CD4-positive, alpha-beta T cell treated with Interleukin-10 for 1 hour (primary cell): ENCODE data around the gene PTGDR2.

Experiments used
- DNase-seq: peaks from one replicate; pipeline ENCODE4 v3.0.0-alpha.2; 2020

PTGDR2 gene

DNA sequence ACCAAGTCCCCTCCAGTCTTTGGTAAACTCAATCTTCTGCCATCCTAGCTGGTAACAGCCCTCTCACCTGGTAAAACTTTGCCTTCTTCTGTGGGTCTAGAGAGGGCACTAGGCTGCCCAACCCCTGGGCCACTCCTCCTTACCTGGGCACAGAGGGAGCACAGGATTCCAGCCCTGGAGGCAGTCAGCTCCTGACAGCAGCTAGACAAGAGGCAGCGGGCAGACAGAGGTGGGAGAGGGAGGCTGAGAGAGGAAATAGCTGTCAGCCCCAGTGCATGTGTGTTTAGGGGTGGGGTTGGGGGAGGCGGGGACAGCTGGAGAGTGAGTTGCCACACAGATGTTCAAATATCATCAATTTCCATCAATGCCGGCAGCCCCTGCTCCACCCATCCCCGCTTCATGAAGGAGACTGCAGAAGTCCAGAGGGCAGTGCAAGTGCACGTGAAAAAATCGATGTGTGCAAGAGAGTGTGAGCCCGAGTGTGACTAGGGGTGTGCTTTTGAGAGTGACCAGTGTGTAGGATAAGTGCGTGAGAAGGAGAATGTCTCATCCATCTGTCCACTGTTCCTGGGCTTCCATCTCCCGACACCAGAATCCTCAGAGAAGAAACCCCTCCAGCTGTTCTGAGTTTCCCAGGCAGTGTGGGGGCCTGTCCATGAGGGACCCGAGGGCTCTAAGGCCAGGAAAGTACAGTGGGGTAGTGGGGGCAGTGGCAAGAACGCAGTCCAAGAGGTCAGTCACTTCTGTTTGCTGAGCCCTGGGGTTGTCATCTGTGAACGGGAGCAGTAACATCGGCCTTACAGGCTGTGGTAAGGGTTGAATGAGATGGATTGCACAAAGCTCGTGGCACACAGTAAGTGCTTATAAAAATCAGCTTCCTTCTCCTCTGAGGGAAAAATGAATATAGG is at the start of gene PTGDR2:
TSS of gene PTGDR2 (minus strand) at position 225 of the 908 bp plus-strand sequence. CDS start 2,228 bp downstream, outside the sequence.
- DNase-seq = no peak

DNA sequence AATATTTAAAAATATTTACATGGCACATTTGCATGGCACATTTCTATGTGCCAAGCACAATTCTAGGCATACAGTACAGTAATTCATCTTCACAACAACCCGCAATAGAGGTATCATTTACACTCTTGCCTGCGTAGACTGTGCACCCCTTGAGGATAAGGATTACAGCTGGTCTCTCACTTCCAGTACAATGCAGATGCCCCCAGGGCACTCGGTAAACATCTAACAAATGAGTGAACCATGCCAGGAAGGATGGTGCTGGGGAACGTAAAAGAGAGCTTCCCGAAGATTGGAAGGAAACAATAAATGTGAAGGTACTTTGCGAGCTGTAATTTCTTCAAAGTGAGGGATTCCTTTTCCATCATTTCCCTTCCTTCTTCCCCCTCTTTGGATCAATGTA is 49.3 kb upstream of the PTGDR2 start:
- DNase-seq = no peak

DNA sequence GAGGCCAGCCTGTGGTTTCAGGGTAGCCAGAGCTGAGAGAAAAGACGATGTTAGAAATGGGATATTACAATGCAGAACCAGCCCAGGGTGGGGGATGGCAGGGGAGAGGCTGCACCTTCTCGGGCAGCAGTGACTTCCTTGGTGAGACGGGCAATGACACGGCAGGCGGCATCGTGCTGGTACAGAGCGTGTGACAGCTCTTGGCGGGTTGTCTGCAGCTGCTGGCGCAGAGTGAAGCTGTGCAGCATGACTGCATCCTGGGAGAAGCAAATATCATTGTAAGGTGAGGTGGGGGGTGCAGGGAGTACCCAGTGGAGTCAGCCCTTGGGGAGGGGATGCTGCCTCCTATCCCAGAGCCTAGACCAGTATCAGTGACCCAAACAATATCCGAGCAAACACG is 46.9 kb upstream of the PTGDR2 start:
- no peak for DNase-seq

DNA sequence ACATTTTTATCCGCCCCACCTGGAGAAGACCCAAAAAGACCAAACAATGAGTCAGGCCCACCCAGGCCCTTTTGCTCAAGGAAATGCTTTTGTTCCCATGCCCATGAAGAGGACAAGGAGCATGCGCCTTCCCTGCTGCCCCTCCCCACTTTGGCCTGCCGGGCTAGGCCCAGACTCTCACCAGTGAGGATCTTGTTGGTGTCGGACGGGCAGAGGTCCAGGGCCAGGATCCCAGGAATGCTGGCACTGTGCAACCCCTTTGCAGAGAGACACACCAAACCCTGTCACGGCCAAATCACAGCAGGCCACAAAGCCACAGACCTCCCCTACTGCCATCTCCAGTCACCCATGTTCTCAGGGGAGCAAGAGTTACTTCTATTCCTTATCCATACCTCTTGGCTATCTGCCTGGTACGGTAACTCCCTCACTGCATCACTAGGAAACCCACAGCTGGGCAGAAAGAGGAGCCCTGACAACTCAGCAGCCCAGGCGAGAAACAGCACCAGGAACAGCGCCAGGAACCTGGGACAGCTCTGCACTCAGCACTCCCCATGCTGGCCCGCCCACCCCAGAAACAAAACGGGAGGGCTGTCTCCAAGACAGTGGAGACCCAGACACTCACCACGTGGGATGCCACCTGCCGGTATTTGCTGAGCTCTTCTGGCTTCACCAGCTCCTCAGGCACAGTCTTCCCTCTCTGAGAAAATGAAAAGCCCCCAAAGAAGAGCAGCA is 45.1 kb upstream of the PTGDR2 start:
- no peak for DNase-seq

DNA sequence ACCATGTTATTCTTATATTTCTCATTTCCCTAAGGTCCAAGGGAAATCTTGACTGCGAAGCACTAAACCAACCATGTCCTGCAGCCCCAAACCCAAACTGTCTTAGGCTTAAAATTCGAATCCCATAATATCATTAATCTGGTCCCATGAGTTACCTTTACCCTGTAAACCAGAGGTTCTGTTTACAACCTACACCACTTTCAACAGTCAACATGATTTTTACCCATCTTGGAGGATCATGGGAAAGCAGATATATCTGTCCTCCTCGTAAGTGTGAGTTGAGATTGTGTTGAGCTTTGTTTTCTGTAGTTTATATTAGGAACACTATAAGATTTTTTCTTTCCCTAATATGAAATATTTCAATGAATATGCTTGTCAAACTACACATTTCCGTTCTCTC is 44.2 kb upstream of the PTGDR2 start:
- DNase-seq = no peak

DNA sequence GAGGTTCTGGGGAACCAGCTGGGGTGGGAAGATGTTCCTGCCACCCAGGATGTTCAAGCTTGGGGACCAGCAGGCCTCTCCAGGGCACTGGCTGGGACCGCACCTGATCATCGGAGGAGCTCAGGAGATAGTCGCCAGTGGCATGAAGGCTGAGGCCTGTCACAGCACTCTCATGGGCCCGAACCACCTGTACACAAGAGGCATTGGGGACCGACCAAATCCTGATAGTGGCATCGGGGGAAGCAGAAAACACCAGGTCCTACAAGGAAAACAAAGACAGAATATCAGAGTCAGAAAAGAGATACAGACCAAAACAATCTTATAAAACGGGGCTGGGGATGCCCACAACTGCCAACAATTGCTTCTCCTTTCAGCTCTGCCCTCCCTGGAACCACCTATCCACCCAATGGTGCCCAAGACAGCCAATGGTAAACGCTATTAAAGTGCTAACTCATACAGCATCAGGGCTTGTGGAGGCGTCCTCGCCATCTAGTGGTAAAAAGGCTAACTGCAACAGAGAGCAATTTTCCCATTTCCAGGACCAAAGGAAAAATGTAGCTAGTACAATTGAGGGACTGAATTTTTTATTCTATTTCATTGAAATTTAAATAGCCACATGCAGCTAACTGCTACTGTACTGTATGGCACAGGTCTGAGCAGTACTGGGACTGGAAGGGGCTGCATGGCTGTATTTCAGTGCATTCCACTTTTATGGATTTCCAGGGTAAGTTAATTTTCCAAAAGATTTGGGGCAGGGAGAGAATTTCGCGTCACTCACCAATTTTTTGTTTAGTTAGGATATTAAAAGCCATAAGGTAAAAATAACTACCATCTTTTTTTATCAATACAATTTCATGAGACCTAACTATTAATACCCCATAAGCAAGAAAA is 43.5 kb upstream of the PTGDR2 start:
- peak; percentile 58 for DNase-seq

DNA sequence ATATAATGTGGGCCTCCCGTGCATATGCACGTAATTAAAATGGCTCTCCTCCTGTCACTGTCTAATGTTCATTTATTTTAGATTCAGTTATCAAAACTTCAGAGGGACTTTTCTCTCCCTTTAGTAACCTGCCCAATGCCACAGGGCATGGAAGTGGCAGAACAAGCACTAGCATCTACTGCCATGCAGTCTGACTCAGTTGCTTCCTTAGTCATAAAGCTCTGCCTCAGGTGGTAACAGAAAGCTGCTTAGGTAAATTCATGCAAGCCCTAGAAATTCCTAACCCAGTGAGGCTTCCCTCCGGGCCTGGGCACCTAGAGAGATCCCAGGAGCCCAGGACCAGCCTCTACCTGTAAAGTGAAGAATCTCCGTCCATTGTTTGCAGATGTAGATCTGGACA is 41.7 kb upstream of the PTGDR2 start:
- no peak for DNase-seq

DNA sequence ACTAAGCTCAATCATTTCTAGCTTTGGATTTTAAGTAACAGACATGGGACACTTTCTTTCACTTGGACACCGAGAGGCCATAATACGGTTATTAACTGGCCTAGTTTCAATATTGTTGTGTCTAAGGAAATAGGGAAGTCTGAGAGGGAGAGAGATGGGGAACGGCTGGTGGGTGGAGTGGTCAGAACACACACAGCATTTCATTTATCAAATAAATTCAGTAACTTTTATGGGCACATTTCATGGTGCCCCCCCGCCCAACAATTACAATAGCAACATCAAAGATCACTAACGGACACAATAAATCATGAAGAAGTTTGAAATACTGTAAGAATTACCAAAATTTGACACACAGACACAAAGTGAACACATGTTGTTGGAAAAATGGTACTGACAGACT is 39.9 kb upstream of the PTGDR2 start:
- DNase-seq = no peak

DNA sequence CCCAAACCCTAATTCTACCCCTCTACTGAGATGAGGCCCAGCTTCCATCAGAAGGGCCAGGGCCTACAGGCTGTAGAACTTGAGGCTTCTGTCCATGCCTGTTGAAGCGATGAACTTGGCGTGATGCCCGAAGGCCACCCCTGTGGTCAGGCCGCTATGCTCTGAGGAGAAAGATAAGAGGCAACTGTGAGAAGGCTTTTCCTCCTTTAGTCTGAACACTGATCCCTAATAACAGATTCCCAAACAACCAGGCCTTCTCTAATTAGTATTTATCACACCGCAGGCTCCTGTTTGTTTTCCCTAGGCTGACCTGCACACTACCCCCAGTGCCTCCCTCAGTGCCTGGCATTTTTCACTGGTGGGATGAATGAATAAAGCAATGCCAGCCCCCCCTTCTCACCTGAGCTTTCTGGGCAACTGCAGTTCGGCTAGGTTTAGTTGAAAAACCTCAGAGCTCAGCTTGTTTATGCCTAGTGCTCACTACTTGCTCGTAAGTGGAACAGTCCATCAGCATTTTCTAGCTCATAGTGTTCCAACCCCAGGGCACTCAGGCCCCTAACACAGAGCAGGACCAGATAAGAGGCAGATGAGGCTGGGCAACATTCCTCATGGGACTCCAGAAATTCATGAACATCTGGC is 35.5 kb upstream of the PTGDR2 start:
- no peak for DNase-seq

DNA sequence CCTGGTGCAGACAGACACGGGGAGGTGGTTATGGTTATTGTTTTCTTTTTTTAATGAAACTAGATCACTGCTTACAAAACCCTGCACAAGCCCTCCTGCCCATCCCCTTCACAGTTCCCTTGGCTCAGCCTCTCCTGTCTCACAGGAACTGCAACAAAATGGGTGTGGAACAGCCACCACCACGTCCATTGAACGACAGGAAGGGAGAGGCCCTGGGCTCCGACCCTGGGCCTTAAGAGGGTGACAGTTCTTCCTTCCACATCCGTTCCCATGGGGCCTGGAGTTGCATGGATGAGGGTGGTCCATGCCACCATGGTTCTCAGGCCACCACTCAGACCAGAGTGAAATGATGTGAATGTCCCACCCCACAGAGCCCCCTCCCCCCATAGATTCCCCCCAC is 34.9 kb upstream of the PTGDR2 start:
- DNase-seq = no peak

DNA sequence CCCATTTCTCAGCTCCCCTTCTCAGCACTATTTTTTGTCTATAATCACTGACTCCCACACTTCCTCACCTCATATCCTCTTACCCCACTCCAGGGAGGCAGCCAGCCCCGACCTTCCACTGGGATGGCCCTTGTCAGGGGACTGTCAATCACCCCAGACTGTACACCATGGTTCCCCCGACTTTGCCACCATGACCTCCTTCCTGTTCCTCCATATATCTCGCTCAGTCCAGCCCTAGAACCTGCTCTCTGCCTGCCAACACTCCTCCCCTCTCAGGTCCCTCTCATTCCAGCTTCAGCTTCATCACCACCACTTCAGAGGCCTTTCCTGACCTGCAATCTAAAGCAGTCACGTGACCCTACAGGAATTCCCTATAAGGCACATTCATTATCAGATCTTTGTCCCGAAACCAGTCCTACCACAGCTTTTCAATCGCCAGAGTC is 34.1 kb upstream of the PTGDR2 start:
- DNase-seq = no peak

DNA sequence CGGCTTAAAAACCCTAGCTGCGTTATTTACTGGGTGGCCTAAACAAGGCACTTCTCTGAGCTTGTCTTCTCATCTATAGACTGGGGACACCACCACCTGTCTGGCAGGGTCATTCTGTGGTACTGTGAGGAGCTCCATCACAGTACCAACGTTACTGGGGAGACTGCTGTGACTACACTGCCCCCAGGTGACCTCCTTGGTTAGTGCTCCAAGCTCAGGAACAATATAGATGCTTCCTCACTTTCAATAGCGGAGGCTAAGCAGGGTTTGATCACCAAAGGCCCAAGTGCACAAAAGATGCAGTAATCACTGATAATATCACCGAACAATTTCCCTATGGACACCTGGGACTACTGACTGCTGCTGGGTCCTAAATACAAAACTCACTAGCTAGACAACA is 31.8 kb upstream of the PTGDR2 start:
- peak; percentile 46 for DNase-seq

DNA sequence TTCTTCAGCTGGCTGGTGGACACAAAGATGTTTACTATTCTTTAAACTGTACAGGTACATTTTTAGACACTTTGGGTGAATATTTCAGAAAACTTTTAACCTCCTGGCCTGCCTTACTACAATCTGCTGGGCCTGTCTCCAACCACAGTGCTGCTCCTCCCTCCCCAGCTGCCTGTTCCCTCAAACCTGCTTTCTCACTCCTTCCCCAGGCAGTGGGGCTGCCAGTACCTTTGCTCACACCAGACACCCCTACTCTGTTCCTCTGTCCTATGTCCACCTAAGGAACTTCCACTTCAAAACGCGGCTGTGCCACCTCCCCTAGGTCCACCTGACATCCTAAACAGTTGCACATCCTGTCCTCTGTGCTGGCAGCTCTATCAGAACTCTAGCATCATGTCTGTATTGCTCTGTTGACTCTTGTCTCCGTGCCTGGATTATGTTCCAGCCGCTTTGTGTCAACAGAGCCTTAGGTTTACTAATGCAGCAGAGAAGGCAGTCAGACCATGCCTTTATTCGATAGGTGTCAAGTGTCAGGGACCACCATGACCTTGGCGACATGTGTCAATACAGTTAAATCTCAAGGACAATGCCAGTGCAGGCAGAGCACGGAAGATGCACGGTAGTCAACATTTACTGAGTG is 25.0 kb upstream of the PTGDR2 start:
- DNase-seq = no peak

DNA sequence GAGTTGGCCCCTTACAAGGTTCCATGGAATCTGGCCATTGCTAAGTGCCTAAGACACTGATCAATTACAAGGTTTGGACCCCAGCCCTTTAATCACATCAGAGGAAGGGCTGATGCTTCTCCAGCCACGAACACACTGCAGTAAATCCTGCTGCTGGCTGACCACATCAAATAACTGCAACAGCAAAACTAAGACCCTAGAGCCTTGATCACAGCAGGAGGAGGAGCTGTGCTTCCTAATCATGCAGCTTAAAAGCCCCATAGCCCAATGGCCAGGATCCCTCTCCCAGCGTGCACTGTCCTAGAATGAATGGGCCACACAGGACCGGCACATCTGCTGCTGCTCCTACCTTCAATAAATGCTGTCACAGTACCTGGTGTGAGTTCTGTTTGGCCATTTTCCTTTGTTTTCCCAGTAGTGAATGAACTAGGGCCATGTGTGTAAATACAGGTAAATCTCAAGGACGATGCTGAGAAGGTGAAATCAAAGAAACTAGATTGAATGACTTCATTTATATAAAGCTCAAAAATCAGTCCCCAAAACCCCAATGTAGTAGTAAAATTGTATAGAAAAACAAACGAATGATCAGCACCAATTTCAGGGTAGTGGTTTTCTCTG is 24.3 kb upstream of the PTGDR2 start:
- no peak for DNase-seq

DNA sequence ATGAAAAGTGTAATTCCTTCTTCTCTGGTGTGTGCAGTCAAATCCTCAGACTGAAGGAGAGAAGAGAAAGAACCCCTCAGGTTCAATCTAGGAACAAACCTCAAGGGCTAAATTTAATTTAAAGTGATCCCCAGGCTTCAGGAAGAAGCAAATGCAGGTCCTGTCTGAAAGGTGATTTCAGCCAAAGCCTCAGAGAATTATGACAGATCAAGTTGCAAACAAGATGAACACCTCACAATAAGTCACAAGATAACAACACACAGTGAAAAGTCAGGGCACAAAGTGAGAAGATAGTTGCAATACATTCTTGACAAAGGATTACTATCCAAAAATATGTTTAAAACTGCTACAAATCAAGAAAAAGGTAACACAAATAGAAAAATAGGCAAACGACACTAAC is 23.4 kb upstream of the PTGDR2 start:
- DNase-seq = no peak

DNA sequence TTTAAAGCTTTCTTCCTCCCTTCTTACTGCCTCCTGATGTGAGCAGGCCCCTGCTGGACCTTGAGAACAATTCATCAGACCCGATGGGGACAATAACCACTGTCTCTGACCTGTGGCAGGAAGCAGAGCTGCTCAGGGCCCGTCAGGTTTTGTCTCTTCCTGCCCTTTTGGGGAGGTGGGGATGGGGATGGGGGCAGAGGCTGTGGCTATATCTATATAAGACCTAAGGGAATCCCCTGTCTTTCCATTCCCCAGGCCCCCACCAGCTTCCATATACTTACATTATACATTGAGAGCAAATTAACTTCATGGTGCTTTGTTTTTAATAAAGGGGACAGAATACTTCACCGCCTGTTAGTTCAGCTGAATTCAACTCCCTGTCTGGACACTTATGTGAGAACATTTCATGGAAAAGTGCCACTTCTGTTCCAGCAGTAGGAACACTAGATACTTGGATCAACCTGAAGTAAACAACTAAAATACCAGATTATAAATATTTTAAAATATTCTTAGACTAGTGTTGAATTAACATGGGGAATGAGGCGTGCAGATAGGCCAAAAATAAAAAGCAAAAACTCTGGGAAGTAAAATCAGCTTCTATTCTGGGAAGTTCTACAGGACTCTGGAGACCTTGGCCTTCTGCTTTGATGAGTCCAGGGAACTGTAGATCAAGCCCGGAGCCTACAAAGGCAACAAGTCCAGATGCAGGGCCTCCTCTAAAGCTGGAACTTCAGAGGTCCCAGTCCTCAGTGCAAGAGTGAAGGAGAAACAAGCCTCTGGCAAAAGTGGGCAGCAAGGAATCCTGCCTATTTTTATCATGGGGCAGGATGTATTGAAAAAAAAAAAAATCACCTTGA is 22.7 kb upstream of the PTGDR2 start:
- DNase-seq = no peak

DNA sequence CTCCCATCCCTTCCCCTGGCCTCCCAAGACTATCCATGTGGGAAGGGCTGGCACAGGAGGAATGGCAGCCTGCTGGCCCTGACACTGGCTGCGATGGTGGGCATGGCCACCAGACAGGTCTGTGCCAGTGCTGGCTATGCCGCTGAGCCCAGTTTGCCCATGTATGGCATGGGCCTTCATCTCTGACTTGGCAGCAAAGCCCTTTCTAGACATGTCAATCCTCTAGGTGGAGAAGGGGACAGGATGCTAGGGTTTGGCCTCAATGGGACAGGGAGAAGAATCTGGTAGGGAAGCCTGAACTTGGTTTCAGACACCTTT is 20.4 kb upstream of the PTGDR2 start:
- DNase-seq = no peak

DNA sequence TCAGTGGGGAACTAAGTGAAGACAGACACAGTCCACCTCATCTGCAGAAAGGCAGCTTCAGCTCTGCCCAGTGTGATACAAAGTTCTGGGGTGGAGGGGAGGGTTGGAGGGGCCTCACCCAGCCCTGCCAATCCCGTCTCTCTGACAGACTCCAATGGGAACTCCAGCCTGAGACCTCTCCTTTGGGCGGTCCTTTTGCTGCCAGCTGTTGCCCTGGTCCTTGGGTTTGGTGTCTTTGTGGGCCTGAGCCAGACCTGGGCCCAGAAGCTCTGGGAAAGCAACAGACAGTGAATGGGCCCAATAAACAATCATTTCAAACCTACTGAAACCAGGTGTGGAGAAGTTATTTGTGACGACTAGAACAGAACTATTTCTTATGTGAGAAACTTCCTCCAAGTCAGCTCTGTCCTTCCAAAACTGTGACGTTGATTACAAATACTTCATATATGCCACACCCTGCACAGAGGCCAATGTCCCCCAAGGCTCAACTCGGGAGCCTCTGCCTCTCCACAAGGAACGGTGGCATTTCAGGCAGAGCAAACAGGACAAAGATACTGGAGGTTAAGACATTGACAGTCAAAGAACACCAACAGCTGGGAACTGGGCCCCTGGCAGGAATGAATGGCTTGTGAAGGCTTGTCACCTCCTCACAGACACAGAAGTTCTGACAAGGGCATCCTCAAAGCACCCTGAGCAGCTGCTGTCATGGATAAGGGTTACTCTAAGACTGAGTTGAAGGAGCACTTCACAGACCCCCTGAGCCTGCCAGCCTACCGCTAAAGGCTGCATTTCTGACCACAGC is 19.8 kb upstream of the PTGDR2 start:
- no peak for DNase-seq

DNA sequence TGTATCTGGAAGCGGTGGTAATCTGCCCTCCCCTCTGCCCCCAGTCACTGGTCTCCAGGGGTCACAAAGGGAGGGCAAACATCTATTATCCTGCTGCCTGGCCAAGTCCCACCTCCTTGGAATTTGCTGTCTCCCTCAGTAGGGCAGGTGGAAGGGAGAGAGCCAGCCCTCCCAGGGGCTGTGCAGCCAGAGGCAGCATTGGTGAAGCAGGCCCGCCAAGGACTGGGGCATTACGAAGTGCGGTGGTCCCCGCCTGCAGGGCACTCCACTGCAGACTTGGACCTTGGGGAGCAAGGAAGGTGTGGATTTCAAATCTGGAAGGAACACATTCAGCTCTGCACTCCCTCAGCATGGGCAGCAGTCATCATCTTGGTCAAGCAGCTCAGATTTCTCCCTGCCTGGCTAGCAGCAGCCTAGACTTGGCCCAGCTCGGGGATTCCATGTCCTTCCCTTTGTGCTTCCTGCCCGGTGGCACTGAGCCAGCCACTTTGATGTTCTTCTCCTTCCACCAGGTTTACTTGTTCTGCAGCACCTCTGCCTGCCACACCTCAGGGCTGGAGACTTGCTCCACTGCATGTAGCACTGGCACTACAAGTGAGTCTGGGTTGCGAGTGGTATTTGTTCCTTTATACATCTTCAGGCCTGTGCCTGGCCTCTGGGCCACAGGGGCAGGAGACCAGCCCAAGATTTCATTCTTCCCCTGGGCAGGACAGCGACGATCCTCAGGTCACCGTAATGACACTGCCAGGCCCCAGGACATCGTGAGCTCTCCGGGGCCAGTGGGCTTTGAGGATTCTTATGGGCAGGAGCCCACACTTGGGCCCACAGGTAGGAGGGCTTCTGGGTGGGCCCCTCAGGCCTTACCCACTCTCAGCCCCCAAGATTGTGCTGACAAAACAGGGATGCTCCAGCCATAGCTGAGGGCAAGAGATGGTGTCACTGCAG is 18.9 kb upstream of the PTGDR2 start:
- no peak for DNase-seq
